K562 (cell line): ENCODE results near the gene LYPD3. TPM values are rescaled to one million over a fixed set of nuclear protein-coding genes. Genes with fewer than 3 reads are reported as not detected.

Experiments
- ATF2 ChIP-seq: sonication (generic); formaldehyde crosslinking; IDR thresholded peaks from 2 replicates; pipeline ENCODE4 v1.8.1; 2022; ENCODE audit warnings: missing genetic modification reagents
- ATF7 ChIP-seq: fragments of 450-650 bp; IDR thresholded peaks from 2 replicates; pipeline ENCODE4 v1.7.1; 2014; ENCODE audit warnings: mild to moderate bottlenecking, moderate library complexity
- ETV5 ChIP-seq: sonication (generic); formaldehyde crosslinking; IDR thresholded peaks from 2 replicates; pipeline ENCODE4 v1.4.0; 2020; ENCODE audit warnings: low read depth, mild to moderate bottlenecking, missing genetic modification reagents
- FOSL1 ChIP-seq: fragments of 200-800 bp; sonication (Bioruptor generic); conservative IDR thresholded peaks from 2 replicates; pipeline ENCODE4 v1.6.1; 2016; ENCODE audit warnings: missing genetic modification characterization, missing compliant biosample characterization
- HDAC3 ChIP-seq: fragments of 450-650 bp; IDR thresholded peaks from 2 replicates; pipeline ENCODE4 v1.6.1; 2018; ENCODE audit warnings: borderline replicate concordance, mild to moderate bottlenecking, moderate library complexity; ENCODE audit not compliant: partially characterized antibody
- HNRNPLL ChIP-seq: fragments of 200-400 bp; formaldehyde crosslinking; IDR thresholded peaks from 2 replicates; pipeline ENCODE4 v1.6.1; 2017; ENCODE audit warnings: low read length, low read depth, mild to moderate bottlenecking; ENCODE audit not compliant: poor library complexity, severe bottlenecking
- POLR2AphosphoS5 ChIP-seq: IDR thresholded peaks from 2 replicates; pipeline ENCODE4 v1.6.1; 2011; ENCODE audit warnings: mild to moderate bottlenecking, low read depth, low read length, moderate library complexity; ENCODE audit not compliant: control insufficient read depth, insufficient read depth
- PRMT5 ChIP-seq: sonication (generic); formaldehyde crosslinking; IDR thresholded peaks from 2 replicates; pipeline ENCODE4 v1.5.0; 2020; ENCODE audit warnings: missing genetic modification reagents
- RAD51 ChIP-seq: fragments of 450-650 bp; IDR thresholded peaks from 2 replicates; pipeline ENCODE4 v1.7.1; 2016; ENCODE audit warnings: low read depth, mild to moderate bottlenecking, borderline replicate concordance
- XRCC3 ChIP-seq: fragments of 450-650 bp; IDR thresholded peaks from 2 replicates; pipeline ENCODE4 v1.6.1; 2017; ENCODE audit warnings: mild to moderate bottlenecking, moderate library complexity
- ZC3H8 ChIP-seq: fragments of 450-650 bp; IDR thresholded peaks from 2 replicates; pipeline ENCODE4 v1.6.1; 2017
- ZNF23 ChIP-seq: fragments of 250-450 bp; sonication (Bioruptor Pico); IDR thresholded peaks from 2 replicates; pipeline ENCODE4 v1.4.0; 2020; ENCODE audit warnings: mild to moderate bottlenecking
- ZNF444 ChIP-seq: fragments of 250-450 bp; sonication (Bioruptor Pico); IDR thresholded peaks from 2 replicates; pipeline ENCODE4 v1.4.0; 2020; ENCODE audit warnings: mild to moderate bottlenecking, moderate library complexity
- ZNF561 ChIP-seq: fragments of 450-650 bp; formaldehyde crosslinking; conservative IDR thresholded peaks from 2 replicates; pipeline ENCODE4 v1.4.0; 2020; ENCODE audit warnings: mild to moderate bottlenecking, moderate library complexity
- ZNF77 ChIP-seq: fragments of 250-450 bp; sonication (Bioruptor Pico); IDR thresholded peaks from 2 replicates; pipeline ENCODE4 v1.5.0; 2020
- polyA plus RNA-seq, 8 experiments: library from polyadenylated mRNA; depleted of rRNA in 4 of 8; stranded (reverse) in 5 of 8; unstranded in 3 of 8; fragments of >200 nt; fragmentation: Nextera tagmentation in 2 of 8; fragmentation: Illumina TruSeq in 1 of 8; extraction: Ambion mirVana in 2 of 8; extraction: Trizol in 1 of 8; gene quantifications; 2 replicates each; pipeline versions ENCODE4 v1.2.1 to v1.2.3, GENCODE V29; 2011 to 2014; ENCODE audit warnings: inconsistent platforms in 1 of 8, missing spikeins in 1 of 8
- total RNA-seq, 7 experiments: library from RNA; depleted of rRNA in 6 of 7; stranded (reverse); fragments of >200 nt in 6 of 7; fragmentation: Illumina TruSeq in 2 of 7; extraction: Trizol in 2 of 7; gene quantifications; 2 replicates each; pipeline versions ENCODE4 v1.2.1 to v1.2.3, GENCODE V29; 2011 to 2021; ENCODE audit warnings: low replicate concordance in 1 of 7
- TF ChIP-seq, protein P1 (sequence below): sonication (generic); formaldehyde crosslinking; IDR thresholded peaks from 2 replicates; pipeline ENCODE4 v1.8.0; 2022; ENCODE audit warnings: mild to moderate bottlenecking, missing genetic modification reagents, borderline replicate concordance
- TF ChIP-seq, protein P2 (sequence below): fragments of 450-650 bp; IDR thresholded peaks from 2 replicates; pipeline ENCODE4 v1.6.1; 2018; ENCODE audit not compliant: partially characterized antibody
- TF ChIP-seq, protein P3 (sequence below), 2 experiments: IDR thresholded peaks; 2 replicates each; pipeline ENCODE4 v1.6.1; 2011; ENCODE audit warnings: borderline replicate concordance in 1 of 2, control low read depth in 1 of 2, low read depth in 1 of 2, low read length in 1 of 2, mild to moderate bottlenecking in 1 of 2, mixed read lengths in 1 of 2, moderate library complexity in 1 of 2; ENCODE audit not compliant: insufficient read depth in 1 of 2, insufficient read length in 1 of 2, poor library complexity in 1 of 2, severe bottlenecking in 1 of 2; ENCODE audit errors: extremely low read depth in 1 of 2

LYPD3 gene
- total and polyA plus RNA-seq, 9 of the 15 experiments (the other 6 are each of a cell fraction or from before 2014, with no cell fraction given) = 0.04 to 0.33 (median 0.20) TPM; not detected in 1

GRCh38 chr19:43444531-43445287 lies 20.7 kb downstream of the LYPD3 start (continued):
- TF ChIP-seq HDAC3 (no peak), HNRNPLL (no peak), FOSL1 (tag) (peak; percentile 47), ETV5 (no peak), RAD51 (no peak), XRCC3 (no peak), ATF7 (no peak), ZNF561 (CRISPR knock-in tag) (no peak), ZNF444 (CRISPR knock-in tag) (no peak), ZNF77 (CRISPR knock-in tag) (no peak), ATF2 (no peak), ZC3H8 (no peak), PRMT5 (CRISPR knock-in tag) (no peak), POLR2AphosphoS5 (peak; percentile 44; the same call in 1 of the 2 replicates), ZNF23 (no peak)
- TF ChIP-seq, protein P1, sequence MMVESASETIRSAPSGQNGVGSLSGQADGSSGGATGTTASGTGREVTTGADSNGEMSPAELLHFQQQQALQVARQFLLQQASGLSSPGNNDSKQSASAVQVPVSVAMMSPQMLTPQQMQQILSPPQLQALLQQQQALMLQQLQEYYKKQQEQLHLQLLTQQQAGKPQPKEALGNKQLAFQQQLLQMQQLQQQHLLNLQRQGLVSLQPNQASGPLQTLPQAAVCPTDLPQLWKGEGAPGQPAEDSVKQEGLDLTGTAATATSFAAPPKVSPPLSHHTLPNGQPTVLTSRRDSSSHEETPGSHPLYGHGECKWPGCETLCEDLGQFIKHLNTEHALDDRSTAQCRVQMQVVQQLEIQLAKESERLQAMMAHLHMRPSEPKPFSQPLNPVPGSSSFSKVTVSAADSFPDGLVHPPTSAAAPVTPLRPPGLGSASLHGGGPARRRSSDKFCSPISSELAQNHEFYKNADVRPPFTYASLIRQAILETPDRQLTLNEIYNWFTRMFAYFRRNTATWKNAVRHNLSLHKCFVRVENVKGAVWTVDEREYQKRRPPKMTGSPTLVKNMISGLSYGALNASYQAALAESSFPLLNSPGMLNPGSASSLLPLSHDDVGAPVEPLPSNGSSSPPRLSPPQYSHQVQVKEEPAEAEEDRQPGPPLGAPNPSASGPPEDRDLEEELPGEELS = no peak
- TF ChIP-seq, protein P2, sequence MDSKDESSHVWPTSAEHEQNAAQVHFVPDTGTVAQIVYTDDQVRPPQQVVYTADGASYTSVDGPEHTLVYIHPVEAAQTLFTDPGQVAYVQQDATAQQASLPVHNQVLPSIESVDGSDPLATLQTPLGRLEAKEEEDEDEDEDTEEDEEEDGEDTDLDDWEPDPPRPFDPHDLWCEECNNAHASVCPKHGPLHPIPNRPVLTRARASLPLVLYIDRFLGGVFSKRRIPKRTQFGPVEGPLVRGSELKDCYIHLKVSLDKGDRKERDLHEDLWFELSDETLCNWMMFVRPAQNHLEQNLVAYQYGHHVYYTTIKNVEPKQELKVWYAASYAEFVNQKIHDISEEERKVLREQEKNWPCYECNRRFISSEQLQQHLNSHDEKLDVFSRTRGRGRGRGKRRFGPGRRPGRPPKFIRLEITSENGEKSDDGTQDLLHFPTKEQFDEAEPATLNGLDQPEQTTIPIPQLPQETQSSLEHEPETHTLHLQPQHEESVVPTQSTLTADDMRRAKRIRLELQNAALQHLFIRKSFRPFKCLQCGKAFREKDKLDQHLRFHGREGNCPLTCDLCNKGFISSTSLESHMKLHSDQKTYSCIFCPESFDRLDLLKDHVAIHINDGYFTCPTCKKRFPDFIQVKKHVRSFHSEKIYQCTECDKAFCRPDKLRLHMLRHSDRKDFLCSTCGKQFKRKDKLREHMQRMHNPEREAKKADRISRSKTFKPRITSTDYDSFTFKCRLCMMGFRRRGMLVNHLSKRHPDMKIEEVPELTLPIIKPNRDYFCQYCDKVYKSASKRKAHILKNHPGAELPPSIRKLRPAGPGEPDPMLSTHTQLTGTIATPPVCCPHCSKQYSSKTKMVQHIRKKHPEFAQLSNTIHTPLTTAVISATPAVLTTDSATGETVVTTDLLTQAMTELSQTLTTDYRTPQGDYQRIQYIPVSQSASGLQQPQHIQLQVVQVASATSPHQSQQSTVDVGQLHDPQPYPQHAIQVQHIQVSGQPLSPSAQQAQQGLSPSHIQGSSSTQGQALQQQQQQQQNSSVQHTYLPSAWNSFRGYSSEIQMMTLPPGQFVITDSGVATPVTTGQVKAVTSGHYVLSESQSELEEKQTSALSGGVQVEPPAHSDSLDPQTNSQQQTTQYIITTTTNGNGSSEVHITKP = no peak
- TF ChIP-seq, protein P3, sequence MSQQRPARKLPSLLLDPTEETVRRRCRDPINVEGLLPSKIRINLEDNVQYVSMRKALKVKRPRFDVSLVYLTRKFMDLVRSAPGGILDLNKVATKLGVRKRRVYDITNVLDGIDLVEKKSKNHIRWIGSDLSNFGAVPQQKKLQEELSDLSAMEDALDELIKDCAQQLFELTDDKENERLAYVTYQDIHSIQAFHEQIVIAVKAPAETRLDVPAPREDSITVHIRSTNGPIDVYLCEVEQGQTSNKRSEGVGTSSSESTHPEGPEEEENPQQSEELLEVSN (IDR thresholded peaks at IDR 0.05; ENCODE audit: borderline replicate concordance in 1 of 2, extremely low read depth in 1 of 2, insufficient read depth in 1 of 2, insufficient read length in 1 of 2, low read depth in 1 of 2, low read length in 1 of 2, poor library complexity in 1 of 2, severe bottlenecking in 1 of 2) = no peak
